Neutrophil (primary cell): ENCODE results near the gene VAC14.

Source experiments
- H3K27ac ChIP-seq: fragments of 200-600 bp; sonication (generic); 2 replicates; pipeline ENCODE4 v1.5.1; 2016; ENCODE audit warnings: mild to moderate bottlenecking, moderate library complexity
- H3K27me3 ChIP-seq: fragments of 200-600 bp; sonication (generic); 2 replicates; pipeline ENCODE4 v1.6.0; 2016; ENCODE audit warnings: mild to moderate bottlenecking
- H3K36me3 ChIP-seq: fragments of 200-600 bp; sonication (generic); 2 replicates; pipeline ENCODE4 v1.5.1; 2017
- H3K4me1 ChIP-seq, 2 experiments: fragments of 200-600 bp in 1 of 2; sonication (generic) in 1 of 2; 1 replicate in 1 of 2; 2 replicates in 1 of 2; pipeline versions ENCODE4 v1.5.1 to v1.6.1; 2013 to 2016; ENCODE audit warnings: low read depth in 1 of 2, low read length in 1 of 2, mild to moderate bottlenecking in 1 of 2, moderate library complexity in 1 of 2; ENCODE audit not compliant: control insufficient read depth in 1 of 2, insufficient read depth in 1 of 2
- H3K4me3 ChIP-seq, 2 experiments: fragments of 200-600 bp in 1 of 2; sonication (generic) in 1 of 2; 1 replicate in 1 of 2; 2 replicates in 1 of 2; pipeline ENCODE4 v1.5.1; 2013 to 2016; ENCODE audit warnings: low read depth in 1 of 2, low read length in 1 of 2, mild to moderate bottlenecking in 1 of 2, moderate library complexity in 1 of 2
- H3K9me3 ChIP-seq: fragments of 200-600 bp; sonication (generic); 2 replicates; pipeline ENCODE4 v1.5.1; 2016
- TF ChIP-seq, protein P1 (sequence below): fragments of 200-600 bp; sonication (generic); IDR thresholded peaks from 2 replicates; pipeline ENCODE4 v1.5.1; 2016; ENCODE audit warnings: antibody characterized with exemption

Gene VAC14

DNA sequence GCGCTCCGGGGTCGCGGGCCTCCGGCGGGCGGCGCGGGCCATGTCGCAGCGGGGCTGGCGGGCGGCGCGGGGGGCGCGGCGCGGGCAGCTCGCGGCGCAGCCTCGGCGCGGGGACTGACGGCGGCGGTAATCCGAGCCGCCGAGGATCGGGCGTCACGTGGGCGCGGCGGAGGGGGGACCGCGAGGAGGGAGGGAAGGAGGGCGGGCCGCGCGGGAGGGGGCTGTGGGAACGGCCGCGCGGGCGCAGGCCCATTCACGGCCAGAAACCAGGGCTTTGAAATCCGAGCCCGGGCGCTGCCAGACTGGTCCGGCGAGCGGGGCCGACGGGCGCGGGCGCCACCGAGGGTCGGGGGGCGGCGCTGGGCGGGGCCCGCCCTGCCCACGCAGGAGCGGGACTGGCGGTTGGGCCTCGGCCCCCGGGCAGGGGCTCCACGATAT lies 115.0 kb downstream of the VAC14 start, which contains the start of gene MTSS2:
MTSS2 (minus strand) TSS at position 116 of the 438 bp plus-strand sequence. CDS start 262 bp downstream, outside the sequence.
- Histone ChIP-seq H3K27me3 (peaks cover 31% of the 10 kb centered on the region), H3K9me3 (no peaks in the 10 kb centered on the region), H3K4me1 (peaks cover 8 to 9% of the 10 kb centered on the region in 2 experiments), H3K27ac (no peak within 1 kb of the TSS), H3K4me3 (no peak within 1 kb of the TSS), H3K36me3 (peaks cover 37% of the 10 kb centered on the region)
- TF ChIP-seq, protein P1, sequence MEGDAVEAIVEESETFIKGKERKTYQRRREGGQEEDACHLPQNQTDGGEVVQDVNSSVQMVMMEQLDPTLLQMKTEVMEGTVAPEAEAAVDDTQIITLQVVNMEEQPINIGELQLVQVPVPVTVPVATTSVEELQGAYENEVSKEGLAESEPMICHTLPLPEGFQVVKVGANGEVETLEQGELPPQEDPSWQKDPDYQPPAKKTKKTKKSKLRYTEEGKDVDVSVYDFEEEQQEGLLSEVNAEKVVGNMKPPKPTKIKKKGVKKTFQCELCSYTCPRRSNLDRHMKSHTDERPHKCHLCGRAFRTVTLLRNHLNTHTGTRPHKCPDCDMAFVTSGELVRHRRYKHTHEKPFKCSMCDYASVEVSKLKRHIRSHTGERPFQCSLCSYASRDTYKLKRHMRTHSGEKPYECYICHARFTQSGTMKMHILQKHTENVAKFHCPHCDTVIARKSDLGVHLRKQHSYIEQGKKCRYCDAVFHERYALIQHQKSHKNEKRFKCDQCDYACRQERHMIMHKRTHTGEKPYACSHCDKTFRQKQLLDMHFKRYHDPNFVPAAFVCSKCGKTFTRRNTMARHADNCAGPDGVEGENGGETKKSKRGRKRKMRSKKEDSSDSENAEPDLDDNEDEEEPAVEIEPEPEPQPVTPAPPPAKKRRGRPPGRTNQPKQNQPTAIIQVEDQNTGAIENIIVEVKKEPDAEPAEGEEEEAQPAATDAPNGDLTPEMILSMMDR = no peak

DNA sequence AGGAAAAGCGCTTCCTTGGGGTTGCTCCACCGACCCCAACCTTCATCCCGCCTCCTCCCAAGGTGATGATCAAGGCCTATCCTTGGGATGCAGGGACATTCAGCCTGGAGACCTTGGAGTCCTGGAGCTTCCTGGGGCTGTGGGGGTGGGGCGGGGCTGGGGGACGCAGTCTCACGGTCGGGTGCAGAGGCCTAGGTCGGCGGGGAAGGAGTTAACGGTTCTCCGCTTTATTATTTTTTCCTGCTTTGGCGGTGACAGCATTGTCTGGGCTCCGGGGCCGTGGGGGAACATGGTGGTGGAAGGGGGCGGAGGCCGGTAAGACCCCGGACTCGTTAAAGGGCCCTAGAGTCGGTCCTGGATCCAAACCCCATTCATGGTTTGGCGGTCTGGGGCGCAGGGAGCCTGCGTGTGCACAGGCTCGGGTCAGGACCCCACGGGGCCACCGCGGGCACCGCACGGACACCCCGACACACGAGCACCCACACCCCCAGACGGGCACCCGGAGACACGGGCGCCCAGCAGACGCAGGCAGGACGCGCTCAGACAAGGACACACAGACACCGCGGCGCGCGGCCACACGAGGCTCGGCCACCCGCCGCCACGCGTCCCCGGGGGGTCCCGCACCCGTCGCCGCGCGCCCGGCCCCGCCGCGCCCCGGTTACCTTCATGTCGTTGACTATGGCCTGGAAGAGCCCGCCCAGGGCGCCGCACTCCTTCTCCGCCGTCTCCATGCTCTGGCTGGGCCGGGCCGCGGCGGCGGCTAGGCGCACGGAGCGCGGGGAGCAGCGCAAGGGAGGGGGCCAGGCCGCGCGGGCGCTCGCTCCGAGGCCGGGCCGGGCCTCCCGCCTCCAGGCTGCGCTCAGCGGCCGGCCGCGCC lies 115.7 kb downstream of the VAC14 start:
- Histone ChIP-seq H3K4me3 (no peak overlapping the region), H3K4me1 (peaks cover 8 to 9% of the 10 kb centered on the region in 2 experiments), H3K27ac (no peak overlapping the region)

DNA sequence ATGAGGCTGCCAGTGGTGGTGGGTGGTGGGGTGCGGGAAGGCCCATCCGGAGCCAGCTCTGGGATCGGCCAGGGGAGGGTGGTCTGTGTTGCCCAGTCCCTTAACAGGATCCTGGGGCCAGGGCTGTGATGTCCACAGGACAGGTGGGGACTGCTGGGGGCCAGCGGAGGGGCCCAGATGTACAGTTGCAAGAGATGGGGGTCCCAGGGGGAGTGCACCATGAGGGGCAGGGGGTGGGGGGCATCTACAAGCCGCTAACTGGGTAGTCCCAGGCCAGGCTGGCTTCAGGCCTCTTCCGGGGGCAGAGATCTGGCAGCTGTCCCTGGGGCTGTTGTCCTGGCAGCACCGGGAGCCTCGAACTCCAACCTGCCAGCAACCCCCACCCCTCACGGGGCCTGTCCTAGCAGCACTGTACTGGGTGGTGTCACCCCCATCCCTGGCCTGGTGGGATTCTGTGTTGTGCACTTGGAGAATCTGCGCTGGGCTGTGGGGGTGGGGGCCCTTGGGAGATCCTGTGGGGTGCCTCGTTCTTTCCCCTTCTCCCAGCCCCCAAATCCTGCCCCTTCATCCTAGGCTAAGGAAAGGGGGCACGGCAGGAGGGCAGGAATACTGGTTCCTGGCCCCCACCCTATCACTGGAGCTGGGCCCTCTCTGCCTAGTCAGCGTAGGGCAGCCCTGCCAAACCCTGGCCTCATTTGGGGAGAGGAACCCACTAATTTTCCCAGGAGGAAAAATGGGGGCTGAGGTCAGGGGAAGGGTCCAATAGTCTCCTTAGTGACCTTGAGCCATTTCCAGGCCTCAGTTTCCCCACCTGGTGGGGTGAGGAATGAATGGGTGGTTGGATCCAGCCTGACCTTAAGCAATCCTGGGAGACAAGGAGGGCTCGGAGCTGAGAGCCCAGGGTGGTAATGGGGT lies 116.6 kb downstream of the VAC14 start:
- peaks cover 24% of the 10 kb centered on the region for H3K36me3 ChIP-seq
- TF ChIP-seq, protein P1 = no peak
- peaks cover 8 to 9% of the 10 kb centered on the region in 2 experiments for H3K4me1 ChIP-seq
- no peak overlapping the region for H3K27ac ChIP-seq
- no peak overlapping the region for H3K4me3 ChIP-seq
- H3K27me3 ChIP-seq = peaks cover 31% of the 10 kb centered on the region
- H3K9me3 ChIP-seq = no peaks in the 10 kb centered on the region

More for the DNA sequence above, 115.7 kb downstream of the VAC14 start:
- TF ChIP-seq, protein P1 = no peak
- H3K9me3 ChIP-seq = no peaks in the 10 kb centered on the region
- H3K36me3 ChIP-seq = peaks cover 32% of the 10 kb centered on the region
- peaks cover 31% of the 10 kb centered on the region for H3K27me3 ChIP-seq

DNA sequence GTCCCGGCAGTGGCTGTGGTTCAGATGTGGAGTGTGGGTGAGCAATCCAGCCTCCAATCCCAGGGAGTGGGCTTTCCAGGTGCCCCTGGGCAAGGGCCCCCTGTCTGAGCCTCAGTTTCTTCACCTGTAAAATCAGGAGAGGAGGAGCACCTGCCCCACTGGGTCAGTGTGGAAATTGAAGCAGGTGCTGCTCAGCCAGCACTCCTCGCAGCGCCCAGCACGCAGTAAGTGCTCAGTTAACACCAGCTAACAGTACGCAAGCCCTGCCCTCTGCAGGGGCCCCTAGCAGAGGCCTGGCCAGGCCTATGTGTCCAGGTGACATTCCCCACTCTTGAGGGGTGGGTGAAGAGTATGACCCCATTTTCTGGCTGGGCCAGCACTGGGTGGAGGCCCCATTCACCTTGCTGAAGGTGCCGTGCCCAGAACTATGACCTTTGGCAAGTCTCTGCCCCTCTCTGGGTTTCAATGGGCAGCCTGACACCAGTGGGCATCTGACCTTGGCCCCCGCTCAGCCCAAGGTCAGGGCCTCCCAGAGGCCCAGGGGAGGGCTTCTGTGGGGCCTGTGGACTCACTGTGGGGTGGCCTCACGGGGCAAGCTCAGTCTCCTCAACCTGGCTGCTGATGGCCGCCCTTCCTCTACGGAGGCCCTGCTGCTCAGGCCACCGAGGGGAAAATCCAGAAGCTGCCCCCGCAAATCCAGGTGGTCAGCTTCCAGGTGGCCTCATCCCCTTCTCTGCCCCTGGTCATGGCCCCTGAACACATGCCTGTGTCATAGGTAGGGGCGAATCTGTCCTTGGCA lies 117.6 kb downstream of the VAC14 start:
- Histone ChIP-seq H3K27ac (no peak overlapping the region), H3K27me3 (peaks cover 31% of the 10 kb centered on the region), H3K4me1 (peaks cover 8 to 9% of the 10 kb centered on the region in 2 experiments), H3K9me3 (no peaks in the 10 kb centered on the region), H3K4me3 (no peak overlapping the region), H3K36me3 (peaks cover 15% of the 10 kb centered on the region)
- TF ChIP-seq, protein P1 = no peak
